Tibial nerve (tissue), 4 donors: ENCODE data around the gene RPAP2. TPM values are rescaled to one million over a fixed set of nuclear protein-coding genes. Genes with fewer than 3 reads are reported as not detected.
"Not testable (repeated sequence)": the region's sequence is repeated elsewhere in the genome, so short reads cannot be mapped to it uniquely, and the experiment has no call there.

Source experiments
- DNase-seq, 2 donors: peaks; one replicate each; pipeline ENCODE4 v3.0.0-alpha.2; 2019; ENCODE audit warnings: low spot score in 2 of 2
- H3K27ac ChIP-seq, 4 donors: fragments of 200-600 bp; sonication (generic) in 3 of 4; one replicate each; pipeline ENCODE4 v1.5.1; 2017 to 2019; ENCODE audit warnings: mild to moderate bottlenecking in 1 of 4
- H3K27me3 ChIP-seq, 2 donors: fragments of 200-600 bp; sonication (generic) in 1 of 2; one replicate each; pipeline versions ENCODE4 v1.5.1 to v1.6.0; 2017 to 2019
- H3K36me3 ChIP-seq, 3 donors: fragments of 200-600 bp; sonication (generic); one replicate each; pipeline ENCODE4 v1.5.1; 2018 to 2019
- H3K4me1 ChIP-seq, 4 donors: fragments of 200-600 bp; sonication (generic) in 3 of 4; one replicate each; pipeline ENCODE4 v1.5.1; 2017 to 2019
- H3K4me3 ChIP-seq, 4 donors: fragments of 200-600 bp; sonication (generic) in 3 of 4; one replicate each; pipeline ENCODE4 v1.5.1; 2017 to 2019; ENCODE audit warnings: mild to moderate bottlenecking in 1 of 4, moderate library complexity in 1 of 4
- H3K9me3 ChIP-seq, 4 donors: fragments of 200-600 bp; sonication (generic) in 3 of 4; one replicate each; pipeline ENCODE4 v1.5.1; 2017 to 2019
- CTCF ChIP-seq, 5 experiments: fragments of 200-600 bp in 3 of 5; fragments of 450-650 bp in 2 of 5; sonication (generic) in 3 of 5; IDR thresholded peaks; one replicate each; pipeline ENCODE4 v1.5.1; 2016 to 2019; ENCODE audit warnings: antibody characterized with exemption in 5 of 5, mild to moderate bottlenecking in 3 of 5, moderate library complexity in 2 of 5
- EP300 ChIP-seq, 2 donors: sonication (generic); formaldehyde crosslinking; IDR thresholded peaks; one replicate each; pipeline ENCODE4 v1.6.1; 2017; ENCODE audit warnings: antibody characterized with exemption in 2 of 2, mild to moderate bottlenecking in 1 of 2
- POLR2A ChIP-seq, 2 donors: fragments of 450-650 bp; IDR thresholded peaks; one replicate each; pipeline ENCODE4 v1.6.1; 2017; ENCODE audit warnings: antibody characterized with exemption in 2 of 2, mild to moderate bottlenecking in 2 of 2, moderate library complexity in 2 of 2
- whole genome bisulfite sequencing, 2 donors: methylation state at CpG; one replicate each; pipeline ENCODE4 v1.1.5; 2018; 5-methylcytosine and 5-hydroxymethylcytosine counted together
- total RNA-seq, 4 donors: library from RNA; depleted of rRNA; stranded (reverse); fragments of >200 nt; gene quantifications; one replicate each; pipeline ENCODE4 v1.1.0, GENCODE V29; 2016

Gene RPAP2
- total RNA-seq, 4 donors from 2014 or later = 3.3 to 12.2 (median 7.7) TPM

GRCh38 chr1:92346866-92347640 lies 48.2 kb downstream of the RPAP2 start:
- no peak for TF ChIP-seq POLR2A (IDR thresholded peaks at IDR 0.05)
- TF ChIP-seq CTCF (IDR thresholded peaks at IDR 0.05) = no peak
- TF ChIP-seq EP300 (IDR thresholded peaks at IDR 0.05) = no peak
- peaks cover 0 to 7% (median 2%) of the 10 kb centered on the region in 4 donors for H3K9me3 ChIP-seq
- H3K27ac ChIP-seq = no peak overlapping the region
- 82 to 84% methylated on average over 1 of the region's 1 CpG for WGBS, 2 donors
- DNase-seq = no peak
- H3K4me3 ChIP-seq = no peak overlapping the region
- H3K36me3 ChIP-seq = peaks cover 0 to 68% (median 0%) of the 10 kb centered on the region in 3 donors
- no peaks in the 10 kb centered on the region for H3K27me3 ChIP-seq
- no peaks in the 10 kb centered on the region for H3K4me1 ChIP-seq

GRCh38 chr1:92352856-92353255 lies 54.0 kb downstream of the RPAP2 start:
- peaks cover 0 to 94% (median 0%) of the 10 kb centered on the region in 3 donors for H3K36me3 ChIP-seq
- no peaks in the 10 kb centered on the region for H3K4me1 ChIP-seq

GRCh38 chr1:92354259-92354658 lies 55.4 kb downstream of the RPAP2 start:
- TF ChIP-seq POLR2A (IDR thresholded peaks at IDR 0.05) (no peak), EP300 (IDR thresholded peaks at IDR 0.05) (no peak), CTCF (IDR thresholded peaks at IDR 0.05) (no peak)
- H3K27me3 ChIP-seq = no peaks in the 10 kb centered on the region
- DNase-seq = no peak
- H3K9me3 ChIP-seq = peaks cover 0 to 17% (median 4%) of the 10 kb centered on the region in 4 donors
- peaks cover 0 to 95% (median 0%) of the 10 kb centered on the region in 3 donors for H3K36me3 ChIP-seq
- no peak overlapping the region for H3K27ac ChIP-seq
- no peaks in the 10 kb centered on the region for H3K4me1 ChIP-seq
- no peak overlapping the region for H3K4me3 ChIP-seq

More at GRCh38 chr1:92352856-92353255, 54.0 kb downstream of the RPAP2 start:
- no peak for DNase-seq
- TF ChIP-seq POLR2A (IDR thresholded peaks at IDR 0.05) = no peak
- TF ChIP-seq EP300 (IDR thresholded peaks at IDR 0.05) = no peak
- no peak for TF ChIP-seq CTCF (IDR thresholded peaks at IDR 0.05)
- H3K27me3 ChIP-seq = no peaks in the 10 kb centered on the region
- peaks cover 0 to 17% (median 4%) of the 10 kb centered on the region in 4 donors for H3K9me3 ChIP-seq
- no peak overlapping the region for H3K4me3 ChIP-seq
- no peak overlapping the region for H3K27ac ChIP-seq
- 96 to 98% methylated on average over 1 of the region's 1 CpG for WGBS, 2 donors

GRCh38 chr1:92356956-92357355 lies 58.1 kb downstream of the RPAP2 start:
- H3K27ac ChIP-seq = no peak overlapping the region
- H3K4me1 ChIP-seq = no peaks in the 10 kb centered on the region
- peaks cover 0 to 86% (median 0%) of the 10 kb centered on the region in 3 donors for H3K36me3 ChIP-seq
- H3K4me3 ChIP-seq = no peak overlapping the region
- DNase-seq = no peak
- peaks cover 0 to 11% (median 3%) of the 10 kb centered on the region in 4 donors for H3K9me3 ChIP-seq
- TF ChIP-seq POLR2A (IDR thresholded peaks at IDR 0.05) = no peak
- TF ChIP-seq EP300 (IDR thresholded peaks at IDR 0.05) = no peak
- TF ChIP-seq CTCF (IDR thresholded peaks at IDR 0.05) = no peak
- H3K27me3 ChIP-seq = no peaks in the 10 kb centered on the region

- H3K36me3 ChIP-seq = peaks cover 0 to 63% (median 0%) of the 10 kb centered on the region in 3 donors
- 96 to 97% methylated on average over 10 of the region's 10 CpGs for WGBS, 2 donors
- DNase-seq, H3K27ac ChIP-seq, H3K4me3 ChIP-seq, H3K27me3 ChIP-seq, H3K9me3 ChIP-seq, H3K4me1 ChIP-seq: not testable (repeated sequence)
Measured at GRCh38 chr1:92359382-92359781, 60.5 kb downstream of the RPAP2 start.
